Activated CD8-positive, alpha-beta memory T cell treated with anti-CD3 and anti-CD28 coated beads, Interleukin-2, amount 50 U/mL, for 4 hours (primary cell): ENCODE measurements around the gene GOLGA7B.

ENCODE experiments used
- DNase-seq: peaks from one replicate; pipeline ENCODE4 v3.0.0-alpha.2; 2020

Gene GOLGA7B

GRCh38 chr10:97869091-97870042, 19.7 kb downstream of the GOLGA7B start:
- DNase-seq = peak; percentile 76

- no peak for DNase-seq
Measured at GRCh38 chr10:97870990-97871389, 21.3 kb downstream of the GOLGA7B start.

GRCh38 chr10:97873569-97873968, 23.9 kb downstream of the GOLGA7B start:
- no peak for DNase-seq

- no peak for DNase-seq
Measured at GRCh38 chr10:97874332-97874731, 24.7 kb downstream of the GOLGA7B start.

GRCh38 chr10:97875391-97875790, 25.7 kb downstream of the GOLGA7B start:
- no peak for DNase-seq

- no peak for DNase-seq
Measured at GRCh38 chr10:97876402-97876801, 26.8 kb downstream of the GOLGA7B start.

GRCh38 chr10:97879241-97879640, 29.6 kb downstream of the GOLGA7B start:
- no peak for DNase-seq

GRCh38 chr10:97880109-97880508, 30.5 kb downstream of the GOLGA7B start:
- no peak for DNase-seq

- DNase-seq = no peak
Measured at GRCh38 chr10:97882142-97883091, 32.8 kb downstream of the GOLGA7B start.

GRCh38 chr10:97883092-97883485, 33.4 kb downstream of the GOLGA7B start:
- DNase-seq = no peak

GRCh38 chr10:97886286-97886685, 36.6 kb downstream of the GOLGA7B start:
- no peak for DNase-seq

- no peak for DNase-seq
Measured at GRCh38 chr10:97887399-97887798, 37.8 kb downstream of the GOLGA7B start.

- DNase-seq = no peak
Measured at GRCh38 chr10:97888134-97888533, 38.5 kb downstream of the GOLGA7B start.

- DNase-seq = no peak
Measured at GRCh38 chr10:97888641-97889262, 39.1 kb downstream of the GOLGA7B start.

GRCh38 chr10:97889461-97890265, 40.0 kb downstream of the GOLGA7B start:
- no peak for DNase-seq

- no peak for DNase-seq
Measured at GRCh38 chr10:97891497-97892167, 42.0 kb downstream of the GOLGA7B start.

- DNase-seq = no peak
Measured at GRCh38 chr10:97892506-97892905, 42.9 kb downstream of the GOLGA7B start.

GRCh38 chr10:97892939-97893338, 43.3 kb downstream of the GOLGA7B start:
- DNase-seq = no peak

- DNase-seq = no peak
Measured at GRCh38 chr10:97894092-97894491, 44.4 kb downstream of the GOLGA7B start.

- DNase-seq = no peak
Measured at GRCh38 chr10:97895084-97895483, 45.4 kb downstream of the GOLGA7B start.

GRCh38 chr10:97895915-97896314, 46.3 kb downstream of the GOLGA7B start:
- DNase-seq = no peak
